ENCODE measurements around the gene ZDHHC5.
"Not testable (repeated sequence)": the region's sequence is repeated elsewhere in the genome, so short reads cannot be mapped to it uniquely, and the experiment has no call there.

Gene ZDHHC5

DNA sequence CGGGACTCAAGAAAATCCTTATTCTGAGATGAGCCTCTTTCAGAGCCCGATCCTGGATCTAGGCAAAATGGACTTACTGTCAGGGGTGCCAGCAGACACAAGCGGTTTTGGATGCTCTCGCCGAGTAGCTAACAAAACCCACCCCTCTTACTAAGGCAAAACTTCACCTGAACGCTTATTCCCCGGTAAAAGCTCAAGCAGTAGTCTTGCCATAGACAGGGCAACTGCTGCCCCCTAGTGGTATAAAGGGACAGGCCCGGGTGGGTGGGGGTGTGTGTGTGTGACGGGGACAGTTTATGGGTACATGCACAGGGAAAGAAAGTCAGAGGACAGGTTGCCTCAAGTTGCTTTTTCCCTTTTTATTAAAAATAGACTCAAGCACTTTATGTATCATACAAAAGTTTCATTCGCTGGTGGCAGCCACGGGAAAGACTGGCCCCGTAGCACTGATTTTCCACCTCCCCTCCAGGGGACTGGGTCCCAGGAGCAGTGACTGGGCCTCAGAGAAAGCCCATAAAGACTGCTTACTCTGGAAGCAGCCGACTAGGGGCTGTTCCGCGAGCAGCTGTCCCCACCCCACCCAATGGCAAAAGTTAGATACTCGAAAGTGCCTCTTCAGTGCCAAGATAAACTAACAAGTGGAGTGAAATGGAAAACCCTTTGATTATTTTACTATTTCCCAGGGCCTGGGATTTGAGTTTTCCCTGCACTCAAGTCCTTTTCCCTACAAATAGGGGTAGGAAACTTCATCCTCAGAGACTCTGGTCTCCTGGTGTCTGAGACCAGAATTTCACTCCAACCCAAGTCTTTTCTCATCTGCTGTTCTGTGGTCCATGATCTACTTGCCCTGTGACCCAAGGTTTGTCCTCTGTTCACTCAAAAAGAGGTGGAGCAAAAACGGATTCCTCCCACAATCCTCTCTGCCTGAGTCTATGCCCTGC lies 22.9 kb upstream of the ZDHHC5 start:
- peak; percentile 76 for DNase-seq

- DNase-seq = no peak
These were observed 22.2 kb upstream of the ZDHHC5 start for GRCh38 chr11:57645689-57646085.

- no peak for DNase-seq
These were observed 21.6 kb upstream of the ZDHHC5 start for GRCh38 chr11:57646194-57646798.

DNA sequence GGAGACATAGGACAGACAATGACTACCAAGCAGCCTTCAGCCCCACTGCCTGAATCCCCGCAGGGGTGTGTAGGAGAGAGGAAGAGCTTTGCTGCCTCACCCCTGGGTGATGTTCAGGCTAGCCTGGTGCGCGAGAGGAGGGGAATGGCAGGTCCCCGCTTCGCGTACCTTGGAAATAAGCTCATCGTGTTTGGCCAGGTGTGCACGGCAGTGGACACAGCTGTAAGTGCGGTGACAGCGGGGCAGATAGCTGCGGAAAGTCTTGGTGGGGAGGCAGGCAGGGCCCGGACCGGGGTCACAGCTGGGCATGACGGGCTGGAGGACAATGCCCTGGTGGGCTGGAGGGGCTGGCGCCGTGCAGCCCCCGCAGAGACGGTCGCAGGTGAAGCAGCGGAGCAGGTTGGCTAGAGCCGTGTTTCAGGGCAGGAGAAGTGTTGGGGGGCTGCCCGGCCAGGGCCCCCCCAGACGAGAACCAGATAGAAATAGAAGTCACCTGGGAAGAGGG lies 21.1 kb upstream of the ZDHHC5 start:
- no peak for DNase-seq

GRCh38 chr11:57647372-57647771 lies 20.5 kb upstream of the ZDHHC5 start:
- DNase-seq = no peak

DNA sequence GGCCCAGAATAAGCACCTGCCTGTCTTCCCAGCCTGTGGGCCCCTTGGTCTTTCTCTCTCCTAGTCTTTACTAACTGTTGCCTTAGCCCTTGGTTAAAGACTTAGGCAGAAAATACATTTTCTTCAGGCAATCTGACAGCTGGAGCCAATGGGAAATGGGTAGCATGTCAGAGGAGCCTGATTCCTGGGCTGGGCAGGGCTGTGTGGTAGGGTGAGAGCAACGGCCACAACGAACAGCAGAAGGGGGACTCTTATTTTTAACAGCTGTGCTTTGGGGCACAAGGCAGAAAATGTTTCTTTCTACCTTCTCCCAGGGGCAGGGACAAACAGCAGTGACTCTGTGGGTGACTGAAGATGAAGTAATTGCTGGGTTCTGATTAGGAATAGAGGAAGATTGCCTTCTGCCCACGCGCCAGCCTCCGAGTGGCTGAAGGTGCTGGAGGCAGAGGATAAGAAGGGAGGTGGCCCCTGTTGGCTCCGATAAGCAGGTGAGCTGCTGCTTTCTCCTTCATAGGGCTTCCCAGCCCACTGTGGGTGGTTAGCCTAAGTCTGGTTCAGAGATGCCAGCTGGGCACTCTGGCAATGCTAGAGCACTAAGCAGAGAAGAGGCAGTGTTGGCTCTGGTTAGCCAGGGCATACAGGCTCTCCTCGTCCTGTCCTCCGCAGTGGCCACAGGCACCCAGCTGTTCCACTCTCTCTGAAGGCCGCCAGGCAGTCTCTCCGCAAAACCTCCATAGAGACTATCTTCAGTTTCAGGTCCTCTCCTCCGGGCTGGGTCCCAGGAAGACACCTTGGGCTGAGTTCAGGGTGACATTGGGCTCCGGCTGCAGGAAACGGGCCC lies 19.7 kb upstream of the ZDHHC5 start:
- DNase-seq = no peak

DNA sequence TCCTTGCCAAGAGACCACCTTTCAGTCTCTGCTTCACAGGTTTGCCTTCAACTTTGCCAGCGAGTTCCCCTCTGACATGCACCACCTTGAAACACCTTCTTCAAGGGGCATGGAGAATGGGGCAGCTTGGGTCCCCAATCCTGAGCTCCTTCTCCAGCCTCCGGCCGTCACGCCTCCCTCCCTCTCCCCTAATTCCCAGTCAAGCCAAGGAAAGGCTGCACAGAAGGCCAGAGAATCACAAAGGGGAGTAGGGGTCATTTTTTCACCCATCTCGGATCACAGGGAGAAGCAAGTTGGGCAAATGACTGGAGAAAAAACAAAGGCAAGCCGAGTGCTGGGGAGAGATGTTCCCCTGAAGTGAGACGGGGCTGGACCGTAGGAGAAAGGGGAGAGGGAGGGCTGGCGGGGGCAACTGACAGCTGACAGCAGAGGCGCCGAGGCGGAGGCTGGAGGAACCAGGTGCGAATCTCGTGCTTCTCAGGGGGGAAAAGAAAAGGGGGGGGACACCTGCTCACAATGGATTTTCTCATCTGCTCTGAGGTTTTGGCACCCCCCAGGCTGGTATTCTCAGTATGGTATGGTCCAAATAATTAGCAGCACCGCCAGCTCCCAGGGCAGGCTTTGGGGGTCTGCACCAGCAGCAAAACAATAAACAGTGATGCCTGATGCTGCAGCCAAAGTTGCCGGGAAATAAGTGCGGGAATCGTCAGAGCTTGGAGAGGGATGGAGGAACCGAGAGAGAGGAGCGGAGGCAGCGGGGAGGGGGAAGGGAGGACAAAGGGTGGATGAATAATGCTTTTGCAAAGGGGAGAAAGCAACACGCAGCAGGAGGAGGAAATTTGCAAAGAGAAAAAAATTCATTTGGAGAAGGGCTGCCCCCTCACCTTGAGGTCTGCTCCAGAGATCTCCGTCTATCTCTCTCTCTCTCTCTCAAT lies 18.8 kb upstream of the ZDHHC5 start:
- no peak for DNase-seq

GRCh38 chr11:57649826-57650738 lies 17.8 kb upstream of the ZDHHC5 start, which contains the start of gene YPEL4:
Gene YPEL4 (minus strand): TSS chr11:57649912. CDS start chr11:57647107, 2,805 bp downstream.
- peak; percentile 62 for DNase-seq

DNA sequence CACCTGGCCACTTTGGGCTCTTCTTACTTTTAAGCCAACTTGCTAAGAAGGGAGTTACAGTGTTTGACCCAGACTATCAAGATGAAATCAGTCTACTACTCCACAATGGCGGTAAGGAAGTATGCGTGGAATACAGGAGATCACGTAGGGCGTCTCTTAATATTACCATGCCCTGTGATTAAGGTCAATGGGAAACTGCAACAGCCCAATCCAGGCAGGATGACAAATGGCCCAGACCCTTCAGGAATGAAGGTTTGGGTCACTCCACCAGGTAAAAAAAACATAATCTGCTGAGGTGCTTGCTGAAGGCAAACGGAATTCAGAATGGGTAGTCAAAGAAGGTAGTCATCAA lies 17.2 kb upstream of the ZDHHC5 start:
- DNase-seq = no peak

- DNase-seq = no peak
These were observed 16.5 kb upstream of the ZDHHC5 start for GRCh38 chr11:57651408-57651807.

- not testable (repeated sequence) for DNase-seq
These were observed 15.7 kb upstream of the ZDHHC5 start for GRCh38 chr11:57652230-57652629.

DNA sequence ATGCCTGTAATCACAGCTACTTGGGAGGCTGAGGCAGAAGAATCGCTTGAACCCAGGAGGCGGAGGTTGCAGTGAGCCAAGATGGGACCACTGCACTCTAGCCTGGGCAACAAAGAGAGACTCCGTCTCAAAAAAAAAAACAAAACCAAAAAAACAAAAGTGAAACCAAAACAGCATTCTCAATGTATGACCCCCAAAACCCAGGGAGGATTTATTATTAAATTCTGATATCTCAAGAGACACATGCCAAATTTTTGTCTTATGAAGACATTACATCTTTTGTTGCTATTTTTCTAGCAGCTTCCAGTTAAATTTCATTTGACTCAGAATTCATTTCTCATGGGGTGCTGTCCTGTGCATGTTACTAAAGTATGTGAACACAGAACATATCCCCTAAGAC lies 15.3 kb upstream of the ZDHHC5 start:
- no peak for DNase-seq

- no peak for DNase-seq
These were observed 14.8 kb upstream of the ZDHHC5 start for GRCh38 chr11:57653163-57653562.

DNA sequence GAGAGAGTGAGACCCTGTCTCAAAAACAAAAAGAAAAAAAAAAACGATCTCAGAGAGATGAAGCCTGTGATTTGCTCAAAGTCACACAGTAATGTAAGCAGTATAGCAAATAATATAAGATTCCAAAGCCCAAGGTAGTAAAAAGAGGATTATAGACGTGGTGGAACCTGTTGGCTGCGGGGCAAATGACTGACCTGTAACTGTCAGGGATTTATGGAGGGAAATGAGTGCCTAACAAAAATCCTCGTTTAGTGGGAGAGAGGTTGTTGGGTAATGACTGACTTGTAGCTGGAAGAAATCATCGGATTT lies 11.1 kb upstream of the ZDHHC5 start:
- DNase-seq = no peak

GRCh38 chr11:57657194-57658022 lies 10.5 kb upstream of the ZDHHC5 start, which contains the start of gene CLP1:
Gene CLP1 (plus strand): TSS chr11:57657762. CDS start chr11:57659477, 1,715 bp downstream.
- DNase-seq = peak; percentile 97

DNA sequence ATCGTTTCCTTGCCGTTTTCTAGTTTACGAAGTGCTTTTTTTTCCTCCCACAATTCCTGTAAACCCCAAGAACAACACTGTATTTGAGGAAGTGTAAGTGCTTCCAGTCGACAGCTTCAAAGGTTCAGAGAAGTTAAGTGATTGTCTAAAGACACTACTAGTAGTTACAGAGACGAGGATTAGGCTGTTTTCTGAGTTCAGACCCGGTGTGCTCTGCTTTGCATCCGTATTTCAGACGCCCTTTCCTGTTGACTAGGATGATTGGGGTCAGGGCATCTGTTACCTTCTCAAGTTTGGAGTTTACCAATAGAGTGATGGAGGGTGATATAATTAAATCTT lies 9.9 kb upstream of the ZDHHC5 start:
- DNase-seq = no peak

GRCh38 chr11:57659669-57660068 lies 8.2 kb upstream of the ZDHHC5 start:
- no peak for DNase-seq

- DNase-seq = no peak
These were observed 5.0 kb upstream of the ZDHHC5 start for GRCh38 chr11:57662893-57663292.

- no peak for DNase-seq
These were observed 3.9 kb upstream of the ZDHHC5 start for GRCh38 chr11:57663975-57664374.

DNA sequence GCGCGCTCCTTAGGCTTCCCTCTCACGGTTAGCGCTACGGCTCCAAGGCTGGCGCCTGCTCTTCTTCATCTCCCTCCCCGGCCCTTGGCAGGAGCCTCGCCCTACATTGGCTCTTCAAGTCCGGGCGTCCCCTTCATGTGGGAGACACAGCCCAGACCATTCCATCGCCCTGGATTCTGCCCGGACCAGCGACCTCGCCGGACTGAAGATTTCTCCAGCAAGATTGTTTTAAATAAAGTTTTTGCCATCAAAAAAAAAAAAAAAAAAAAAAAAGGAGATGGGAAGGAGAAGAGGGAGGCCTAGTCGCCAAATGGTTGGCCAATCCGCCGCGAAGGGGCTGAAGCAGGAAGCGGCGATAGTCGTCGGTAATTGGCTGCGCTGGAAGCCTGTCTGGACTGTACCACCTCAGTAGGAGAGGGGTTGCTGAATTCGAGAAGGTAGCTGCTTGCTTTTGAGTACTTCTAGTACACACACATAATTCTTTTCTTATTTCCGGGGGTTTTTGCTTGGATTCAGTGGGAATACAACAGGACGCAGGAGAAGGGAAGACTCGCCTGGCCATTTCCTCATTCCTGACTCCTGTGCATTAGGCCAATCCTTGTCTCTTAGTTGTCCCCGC lies 688 bp upstream of the ZDHHC5 start:
- peak; percentile 91 for DNase-seq

Data from activated CD4-positive, alpha-beta T cell treated with anti-CD3 and anti-CD28 coated beads for 1 hour (primary cell).